DND-41 (cell line): ENCODE results near the gene EFNA2.

Experiments used
- EZH2 ChIP-seq: IDR thresholded peaks from 3 replicates; pipeline ENCODE4 v1.6.1; 2012; ENCODE audit warnings: borderline replicate concordance, low read depth, mild to moderate bottlenecking, moderate library complexity, low read length, inconsistent platforms; ENCODE audit not compliant: severe bottlenecking
- TF ChIP-seq, protein P1 (sequence below): IDR thresholded peaks from 2 replicates; pipeline ENCODE4 v1.5.1; 2012; ENCODE audit warnings: borderline replicate concordance, low read length, moderate library complexity, mild to moderate bottlenecking; ENCODE audit not compliant: poor library complexity, severe bottlenecking; ENCODE audit errors: extremely low read depth

DNA sequence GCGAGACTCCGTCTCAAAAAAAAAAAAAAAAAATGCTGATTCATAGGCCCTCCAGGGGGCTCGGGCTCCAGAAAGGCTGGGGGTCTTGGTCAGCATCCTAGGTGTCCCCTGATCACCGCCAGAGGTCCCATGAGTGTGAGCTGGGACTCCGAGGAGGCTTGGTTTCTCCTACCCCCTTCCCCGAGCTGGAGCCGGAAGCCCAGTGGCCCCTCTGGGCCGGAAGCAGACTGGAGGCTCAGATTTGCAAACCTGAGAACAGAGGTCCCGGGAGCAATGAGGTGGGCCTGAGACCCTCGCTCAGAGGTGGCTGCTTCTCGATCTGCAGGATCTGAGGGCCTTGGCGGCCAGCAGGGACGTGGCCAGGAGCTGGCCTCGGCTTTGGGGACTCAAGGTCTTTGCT lies 41.5 kb downstream of the EFNA2 start:
- TF ChIP-seq, protein P1, sequence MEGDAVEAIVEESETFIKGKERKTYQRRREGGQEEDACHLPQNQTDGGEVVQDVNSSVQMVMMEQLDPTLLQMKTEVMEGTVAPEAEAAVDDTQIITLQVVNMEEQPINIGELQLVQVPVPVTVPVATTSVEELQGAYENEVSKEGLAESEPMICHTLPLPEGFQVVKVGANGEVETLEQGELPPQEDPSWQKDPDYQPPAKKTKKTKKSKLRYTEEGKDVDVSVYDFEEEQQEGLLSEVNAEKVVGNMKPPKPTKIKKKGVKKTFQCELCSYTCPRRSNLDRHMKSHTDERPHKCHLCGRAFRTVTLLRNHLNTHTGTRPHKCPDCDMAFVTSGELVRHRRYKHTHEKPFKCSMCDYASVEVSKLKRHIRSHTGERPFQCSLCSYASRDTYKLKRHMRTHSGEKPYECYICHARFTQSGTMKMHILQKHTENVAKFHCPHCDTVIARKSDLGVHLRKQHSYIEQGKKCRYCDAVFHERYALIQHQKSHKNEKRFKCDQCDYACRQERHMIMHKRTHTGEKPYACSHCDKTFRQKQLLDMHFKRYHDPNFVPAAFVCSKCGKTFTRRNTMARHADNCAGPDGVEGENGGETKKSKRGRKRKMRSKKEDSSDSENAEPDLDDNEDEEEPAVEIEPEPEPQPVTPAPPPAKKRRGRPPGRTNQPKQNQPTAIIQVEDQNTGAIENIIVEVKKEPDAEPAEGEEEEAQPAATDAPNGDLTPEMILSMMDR: no peak
- TF ChIP-seq EZH2: no peak
